ENCODE data around the gene DNAAF3. TPM values are rescaled to one million over a fixed set of nuclear protein-coding genes. Genes with fewer than 3 reads are reported as not detected.

DNAAF3 gene
- total and polyA plus RNA-seq, 4 donors: 10.9 to 52.3 (median 13.7) TPM

DNA sequence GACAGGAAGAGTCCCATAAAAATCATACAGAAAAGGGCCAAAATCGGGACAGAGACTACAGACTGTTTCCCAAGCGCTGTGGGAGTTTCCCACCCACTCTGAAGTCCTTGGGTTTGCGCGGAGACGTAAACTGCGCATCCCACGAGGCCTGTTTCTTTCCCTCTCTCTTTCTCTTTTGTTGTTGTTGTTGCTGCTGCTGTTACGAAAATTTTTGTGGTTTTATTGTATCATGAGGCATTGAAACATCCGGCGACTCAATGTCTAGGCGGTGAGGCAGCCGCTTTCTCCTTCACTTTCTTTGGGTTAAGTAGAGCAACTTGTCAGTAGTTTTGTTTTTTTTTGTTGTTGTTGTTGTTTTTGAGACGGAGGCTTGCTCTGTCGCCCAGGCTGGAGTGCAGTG, 47.4 kb downstream of the DNAAF3 start:
- H3K9me3 ChIP-seq (ENCODE audit: control insufficient read depth in 4 of 4, insufficient read depth in 3 of 4, low read length in 3 of 4): no peaks in the 10 kb centered on the region
- TF ChIP-seq CTCF (IDR thresholded peaks at IDR 0.05; ENCODE audit: control extremely low read depth, extremely low read depth): no peak
- peaks cover 7 to 21% (median 12%) of the 10 kb centered on the region in 5 donors for H3K4me1 ChIP-seq (ENCODE audit: control insufficient read depth in 5 of 5, insufficient read depth in 5 of 5, low read length in 5 of 5)
- DNase-seq (no peak), ATAC-seq (ENCODE audit: insufficient read depth, low FRiP score) (no peak)
- no peaks in the 10 kb centered on the region for H3K36me3 ChIP-seq (ENCODE audit: control insufficient read depth in 4 of 4, insufficient read depth in 4 of 4, low read length in 4 of 4)
- 61 to 78% methylated on average over 14 of the region's 14 CpGs for WGBS, 2 donors
- H3K9ac ChIP-seq (ENCODE audit: insufficient read depth in 1 of 2, low read length in 2 of 2): no peak overlapping the region
- H3K4me3 ChIP-seq: no peak overlapping the region
- H3K27ac ChIP-seq (ENCODE audit: low read depth in 1 of 2, low read length in 1 of 2): no peak overlapping the region
- H3K27me3 ChIP-seq (ENCODE audit: control insufficient read depth in 3 of 3, insufficient read depth in 3 of 3, low read length in 2 of 3): peaks cover 0 to 5% (median 0%) of the 10 kb centered on the region in 3 donors

DNA sequence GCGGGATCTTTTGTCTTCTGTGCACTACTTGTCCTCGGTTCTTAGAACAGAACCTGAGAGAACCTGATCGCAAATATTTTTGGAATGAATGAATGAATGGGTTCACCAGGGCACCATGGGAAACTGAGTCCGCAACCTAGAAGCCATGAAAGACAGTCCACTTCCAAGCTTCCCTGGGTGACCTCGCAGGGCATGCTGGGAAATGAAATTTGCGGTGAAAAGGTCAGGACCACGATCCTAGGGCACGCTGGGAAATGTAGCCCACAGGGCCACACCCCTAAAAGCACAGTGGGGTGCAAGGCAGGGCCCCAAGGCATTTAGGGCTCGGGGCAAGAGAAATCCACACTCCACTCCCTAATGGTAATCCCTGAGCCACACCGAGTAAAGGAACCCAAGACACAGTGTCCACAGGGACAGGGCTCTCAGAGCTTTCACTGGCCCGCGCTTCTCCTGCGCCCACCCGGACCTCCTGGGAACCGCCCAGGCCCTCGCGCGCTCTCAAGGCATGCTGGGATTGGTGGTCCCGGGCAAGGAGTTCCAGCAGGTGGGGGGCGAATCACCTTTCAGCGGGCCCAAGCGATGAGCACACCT, 47.9 kb downstream of the DNAAF3 start:
- Histone ChIP-seq H3K4me3 (no peak overlapping the region), H3K9me3 (ENCODE audit: control insufficient read depth in 4 of 4, insufficient read depth in 3 of 4, low read length in 3 of 4) (no peaks in the 10 kb centered on the region), H3K27ac (ENCODE audit: low read depth in 1 of 2, low read length in 1 of 2) (peak overlapping the region in 1 of 2 donors; percentile 72), H3K4me1 (ENCODE audit: control insufficient read depth in 5 of 5, insufficient read depth in 5 of 5, low read length in 5 of 5) (peaks cover 9 to 24% (median 16%) of the 10 kb centered on the region in 5 donors), H3K9ac (ENCODE audit: insufficient read depth in 1 of 2, low read length in 2 of 2) (peak overlapping the region; percentile 26 to 48), H3K36me3 (ENCODE audit: control insufficient read depth in 4 of 4, insufficient read depth in 4 of 4, low read length in 4 of 4) (no peaks in the 10 kb centered on the region), H3K27me3 (ENCODE audit: control insufficient read depth in 3 of 3, insufficient read depth in 3 of 3, low read length in 2 of 3) (peaks cover 0 to 2% (median 0%) of the 10 kb centered on the region in 3 donors)
- 17 to 27% methylated on average over 22 of the region's 22 CpGs for WGBS, 2 donors
- no peak for TF ChIP-seq CTCF (IDR thresholded peaks at IDR 0.05; ENCODE audit: control extremely low read depth, extremely low read depth)
- ATAC-seq (ENCODE audit: insufficient read depth, low FRiP score): peak; percentile 7
- peak in 2 of 3 donors; percentile 44 to 50 for DNase-seq

DNA sequence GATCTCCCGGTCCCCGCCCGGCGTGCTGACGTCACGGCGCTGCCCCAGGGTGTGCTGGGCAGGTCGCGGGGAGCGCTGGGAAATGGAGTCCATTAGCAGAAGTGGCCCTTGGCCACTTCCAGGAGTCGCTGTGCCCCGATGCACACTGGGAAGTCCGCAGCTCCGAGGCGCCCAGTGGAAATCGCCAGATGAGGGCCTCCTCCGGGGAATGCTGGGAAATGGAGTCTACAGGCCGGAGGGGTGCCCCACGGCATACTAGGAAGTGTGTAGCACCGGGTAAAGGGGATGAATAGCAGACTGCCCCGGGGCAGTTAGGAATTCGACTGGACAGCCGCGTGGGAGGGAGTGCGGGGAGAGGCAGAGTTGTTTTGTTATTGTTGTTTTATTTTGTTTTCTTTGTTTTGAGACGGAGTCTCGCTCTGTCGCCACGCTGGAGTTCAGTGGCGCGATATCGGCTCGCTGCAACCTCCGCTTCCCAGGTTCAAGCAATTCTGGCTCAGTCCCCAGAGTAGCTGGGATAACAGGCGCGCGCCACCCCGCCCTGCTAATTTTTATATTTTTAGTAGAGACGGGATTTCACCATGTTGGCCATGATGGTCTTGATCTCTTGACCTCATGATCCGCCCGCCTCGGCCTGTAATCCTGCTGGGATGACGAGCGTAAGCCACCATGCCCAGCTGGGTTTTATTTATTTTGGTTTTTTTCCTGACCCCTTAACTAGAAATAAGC, 48.6 kb downstream of the DNAAF3 start:
- peaks cover 10 to 30% (median 22%) of the 10 kb centered on the region in 5 donors for H3K4me1 ChIP-seq (ENCODE audit: control insufficient read depth in 5 of 5, insufficient read depth in 5 of 5, low read length in 5 of 5)
- 1% methylated on average over 44 of the region's 44 CpGs for WGBS, 2 donors
- peak; percentile 99 for DNase-seq
- peak; percentile 92 for ATAC-seq (ENCODE audit: insufficient read depth, low FRiP score)
- no peaks in the 10 kb centered on the region for H3K36me3 ChIP-seq (ENCODE audit: control insufficient read depth in 4 of 4, insufficient read depth in 4 of 4, low read length in 4 of 4)
- TF ChIP-seq CTCF (IDR thresholded peaks at IDR 0.05; ENCODE audit: control extremely low read depth, extremely low read depth): no peak
- H3K9me3 ChIP-seq (ENCODE audit: control insufficient read depth in 4 of 4, insufficient read depth in 3 of 4, low read length in 3 of 4): no peaks in the 10 kb centered on the region
- H3K9ac ChIP-seq (ENCODE audit: insufficient read depth in 1 of 2, low read length in 2 of 2): peak overlapping the region; percentile 48 to 76
- H3K4me3 ChIP-seq: peak overlapping the region; percentile 30
- peaks cover 0 to 2% (median 0%) of the 10 kb centered on the region in 3 donors for H3K27me3 ChIP-seq (ENCODE audit: control insufficient read depth in 3 of 3, insufficient read depth in 3 of 3, low read length in 2 of 3)
- peak overlapping the region; percentile 72 for H3K27ac ChIP-seq (ENCODE audit: low read depth in 1 of 2, low read length in 1 of 2)
